ENCODE measurements around the gene NKRF.
"Not testable (repeated sequence)": the region's sequence is repeated elsewhere in the genome, so short reads cannot be mapped to it uniquely, and the experiment has no call there.

NKRF gene

DNA sequence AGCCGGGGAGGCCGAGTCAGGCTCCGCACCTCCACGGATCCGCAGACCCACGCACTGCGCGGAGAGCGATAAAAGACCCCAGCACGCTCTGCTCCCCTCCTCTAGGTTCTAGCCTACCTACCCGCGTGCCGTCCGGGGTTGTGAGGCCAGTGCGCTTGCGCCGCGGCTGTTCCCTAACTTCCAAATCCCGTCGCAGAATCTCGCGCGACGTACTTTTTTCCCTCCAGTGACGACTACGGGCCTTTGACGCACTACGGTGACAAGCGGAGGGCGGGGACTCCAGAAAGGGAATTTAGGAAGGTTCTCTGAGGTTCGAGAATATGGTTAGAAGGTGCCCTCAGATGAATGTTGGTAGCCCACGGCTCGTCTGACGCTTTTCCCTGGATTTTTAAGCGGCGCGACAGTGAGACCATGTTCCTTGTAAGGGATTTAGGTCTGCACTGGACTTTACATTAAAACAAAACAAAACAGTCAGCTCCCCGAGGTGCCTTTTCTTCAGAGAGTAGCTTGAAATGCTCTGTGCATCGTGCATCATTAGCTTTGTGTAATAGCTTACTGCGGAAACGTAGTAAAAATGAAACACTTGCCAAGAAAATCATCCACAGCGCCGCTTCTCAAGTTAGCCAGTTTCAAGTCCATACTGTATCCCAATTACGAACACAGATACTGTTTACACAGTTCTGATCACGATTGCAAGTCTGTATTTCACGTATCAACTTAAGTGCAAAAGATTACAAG lies at the start of gene NKRF:
Gene NKRF (minus strand): TSS at position 145 of the 738 bp plus-strand sequence.
- peak; percentile 73 for DNase-seq (ENCODE audit: low read depth, low spot score)

DNA sequence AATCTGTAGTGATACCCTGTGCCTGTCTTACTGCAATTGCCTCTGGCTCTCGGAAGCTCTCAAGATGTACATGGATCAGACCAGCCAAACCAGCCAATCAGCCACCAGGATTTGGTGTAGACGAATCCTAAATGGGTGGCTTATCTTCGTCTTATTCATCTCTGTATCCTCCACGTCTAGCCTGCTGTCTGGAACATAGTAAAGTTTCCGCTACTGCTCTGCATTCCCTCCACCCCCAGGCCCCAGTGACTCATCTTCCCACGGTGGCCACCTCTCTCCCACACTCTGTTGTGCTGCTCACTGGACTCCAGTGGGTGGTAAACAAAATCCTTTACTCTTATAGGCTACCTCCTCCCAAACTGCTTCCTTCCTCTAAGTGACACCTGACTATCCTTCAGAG lies 48.9 kb upstream of the NKRF start:
- DNase-seq (ENCODE audit: low read depth, low spot score) = peak; percentile 16

DNA sequence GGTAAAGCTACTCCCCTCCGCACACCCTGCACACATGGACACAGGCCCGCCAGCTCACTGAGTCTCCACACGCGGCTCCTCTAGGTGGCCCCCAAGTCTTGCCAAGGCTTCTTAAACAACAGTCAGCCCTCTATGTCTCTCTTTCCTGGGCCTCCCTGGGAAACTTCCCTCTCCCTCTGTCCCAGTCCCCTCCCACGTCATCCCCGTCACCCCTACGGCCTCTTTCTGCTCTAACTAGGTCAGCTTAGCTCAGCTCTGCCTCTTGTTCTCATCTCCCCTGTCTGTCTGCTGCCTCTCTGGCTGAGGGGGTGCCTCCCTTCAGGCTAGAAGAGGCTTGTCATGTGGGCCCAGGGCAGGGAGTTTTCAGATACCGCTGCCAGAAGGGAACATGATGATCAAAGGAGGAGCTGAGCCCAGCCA lies 47.9 kb upstream of the NKRF start:
- DNase-seq (ENCODE audit: low read depth, low spot score) = no peak

DNA sequence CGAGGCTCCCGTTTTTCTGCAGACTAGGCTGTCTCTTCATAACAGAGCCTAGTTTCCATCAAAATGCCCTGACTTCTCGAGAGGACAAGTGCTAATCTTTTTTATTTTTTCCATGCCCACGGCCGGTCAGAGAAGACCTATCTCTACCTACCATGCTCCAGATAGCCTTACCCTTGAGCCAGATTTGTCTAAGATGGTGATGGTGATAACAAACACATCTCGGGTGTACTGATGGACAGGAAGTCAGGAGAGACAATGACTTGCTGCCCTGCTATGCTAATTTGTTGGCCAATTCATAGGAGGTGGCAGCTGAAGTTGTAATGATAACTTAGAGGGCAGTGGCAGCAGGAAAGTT lies 42.2 kb upstream of the NKRF start:
- no peak for DNase-seq (ENCODE audit: low read depth, low spot score)

DNA sequence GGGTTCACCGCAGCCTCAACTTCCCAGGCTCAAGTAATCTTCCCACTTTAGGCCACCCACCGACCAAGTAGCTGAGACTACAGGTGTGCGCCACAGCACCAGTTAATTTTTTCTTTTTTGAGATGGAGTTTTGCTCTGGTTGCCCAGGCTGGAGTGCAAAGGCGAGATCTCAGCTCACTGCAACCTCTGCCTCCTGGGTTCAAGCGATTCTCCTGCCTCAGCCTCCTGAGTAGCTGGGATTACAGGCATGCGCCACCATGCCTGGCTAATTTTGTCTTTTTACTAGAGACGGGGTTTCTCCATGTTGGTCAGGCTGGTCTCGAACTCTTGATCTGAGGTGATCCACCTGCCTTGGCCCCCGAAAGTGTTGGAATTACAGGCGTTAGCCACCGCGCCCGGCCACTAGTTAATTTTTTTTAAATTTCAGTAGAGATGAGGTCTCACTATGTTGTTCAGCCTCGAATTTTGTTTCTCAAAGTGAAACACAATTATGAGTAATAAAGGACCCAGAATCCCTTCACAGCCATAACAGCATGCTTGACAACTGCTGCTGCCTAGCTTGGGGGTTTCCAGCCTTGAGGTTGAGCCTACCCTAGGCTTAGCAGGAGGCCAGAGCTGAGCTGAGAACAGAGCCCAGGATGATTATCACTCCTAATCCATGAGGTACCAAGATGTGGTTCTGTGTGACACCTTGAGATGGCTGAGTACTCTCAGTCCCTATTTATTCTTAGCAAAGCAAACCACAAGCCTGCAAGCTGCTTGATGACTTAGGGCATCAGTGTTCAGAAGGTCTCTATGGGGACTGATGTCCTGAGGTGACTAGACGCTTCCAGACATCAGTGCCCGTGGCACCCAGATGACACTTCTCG lies 41.6 kb upstream of the NKRF start:
- peak; percentile 28 for DNase-seq (ENCODE audit: low read depth, low spot score)

DNA sequence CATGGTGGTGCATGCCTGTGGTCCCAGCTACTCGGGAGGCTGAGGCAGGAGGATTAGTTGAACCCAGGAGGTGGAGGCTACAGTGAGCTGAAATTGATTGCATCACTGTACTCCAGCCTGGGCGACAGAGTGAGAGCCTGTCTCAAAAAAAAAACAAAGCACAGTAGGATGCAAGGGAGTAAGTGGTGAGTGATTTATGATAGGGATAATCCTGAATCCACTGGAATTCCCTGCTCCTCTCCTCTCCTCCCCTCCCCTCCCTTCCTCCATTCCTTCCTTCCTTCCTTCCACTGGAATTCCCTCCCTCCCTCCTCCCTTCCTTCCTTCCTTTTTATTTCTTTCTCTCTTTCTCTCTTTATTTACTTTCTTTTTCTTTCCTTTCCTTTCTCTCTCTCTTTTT lies 40.9 kb upstream of the NKRF start:
- DNase-seq (ENCODE audit: low read depth, low spot score) = no peak

DNA sequence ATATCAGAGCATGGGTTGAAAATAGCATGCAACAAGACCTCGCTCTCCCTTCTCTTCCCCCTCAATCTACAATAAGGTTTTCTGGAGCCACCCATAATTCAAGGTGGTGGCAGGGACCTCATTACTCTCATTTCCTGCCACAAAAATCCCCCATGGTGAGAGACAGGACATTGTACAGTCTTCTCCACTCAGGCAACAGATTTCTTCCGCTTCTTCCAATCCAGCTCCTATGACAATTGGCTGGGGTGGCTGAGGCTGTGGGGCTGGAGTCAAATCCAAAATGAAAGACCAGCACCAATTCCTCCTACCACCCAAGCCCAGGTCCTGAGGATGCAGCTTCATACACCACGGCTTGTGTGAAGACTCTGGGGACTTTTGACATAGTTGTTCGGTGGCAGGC lies 40.3 kb upstream of the NKRF start:
- no peak for DNase-seq (ENCODE audit: low read depth, low spot score)

DNA sequence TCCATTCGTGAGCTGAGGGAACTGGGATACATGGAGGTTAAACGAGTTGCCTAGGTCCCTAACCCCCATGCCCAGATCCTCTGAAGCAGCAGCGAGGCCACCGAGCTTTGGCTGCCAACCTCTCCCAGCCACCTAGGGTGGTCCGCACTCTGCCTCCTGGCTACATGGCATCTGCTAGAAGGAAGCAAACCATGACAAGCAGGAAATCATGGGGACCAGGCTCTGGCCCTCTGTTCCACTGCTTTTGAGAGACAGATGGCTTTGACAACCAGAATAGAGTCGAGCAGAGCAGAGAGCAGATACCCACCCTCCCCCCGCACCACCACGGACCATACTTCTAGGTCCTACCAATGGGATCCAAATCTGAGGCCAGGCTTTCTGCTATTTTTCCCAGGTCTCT lies 37.5 kb upstream of the NKRF start:
- no peak for DNase-seq (ENCODE audit: low read depth, low spot score)

DNA sequence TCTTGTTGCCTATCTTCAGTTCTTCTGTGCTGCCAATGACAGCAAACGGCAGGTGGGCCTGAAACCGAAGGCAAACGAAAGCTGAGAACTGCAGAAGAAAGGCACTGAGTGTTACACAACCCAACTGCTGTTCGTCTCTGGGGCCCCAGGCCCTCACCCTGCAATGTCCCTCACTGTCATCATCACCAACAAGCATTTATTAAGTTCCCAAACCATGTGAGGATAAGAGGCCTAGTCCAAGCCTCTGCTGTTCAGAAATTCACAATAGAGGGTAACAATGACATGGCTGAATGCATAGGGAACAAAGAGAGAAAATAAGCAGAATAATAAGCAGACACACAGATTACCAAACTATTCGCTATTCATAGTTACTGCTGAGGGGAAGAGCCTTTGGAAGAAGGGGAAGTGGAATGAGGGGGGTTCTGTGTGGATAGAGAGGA lies 34.5 kb upstream of the NKRF start:
- no peak for DNase-seq (ENCODE audit: low read depth, low spot score)

DNA sequence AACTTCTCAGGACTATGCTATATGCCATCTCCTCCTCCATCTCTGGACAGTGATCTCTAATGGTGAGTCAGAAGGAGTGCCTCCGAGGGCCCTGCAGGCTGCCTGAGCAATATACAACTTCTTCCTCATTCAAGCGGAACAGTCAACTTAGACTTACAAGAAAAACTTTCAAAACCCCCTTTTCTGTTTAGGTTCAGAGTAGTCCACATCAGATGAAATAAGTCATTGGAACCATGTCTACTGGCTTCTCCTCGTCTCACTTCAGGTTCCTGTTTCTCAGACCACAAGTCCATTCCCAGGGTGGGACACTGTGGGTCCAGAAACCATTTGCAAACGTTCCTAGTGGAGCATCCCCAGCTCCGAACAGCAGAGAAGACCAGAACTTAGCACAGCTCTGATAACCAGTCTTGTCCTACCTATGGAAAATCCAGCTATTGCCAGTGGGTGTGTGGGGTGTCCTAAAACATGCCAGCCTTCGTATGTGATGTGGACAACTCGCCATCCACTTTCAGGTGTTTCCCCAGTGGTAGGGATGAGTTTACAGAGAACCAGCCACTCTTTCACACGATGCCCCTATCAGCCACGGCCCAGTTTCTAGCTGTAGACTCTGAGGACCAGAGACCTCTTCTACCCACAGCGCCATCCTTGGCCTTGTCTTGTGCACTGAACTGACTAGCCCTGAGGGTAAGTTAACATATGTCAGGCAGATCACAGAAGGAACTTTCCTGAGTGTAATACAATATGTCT lies 32.7 kb upstream of the NKRF start:
- DNase-seq (ENCODE audit: low read depth, low spot score) = no peak

DNA sequence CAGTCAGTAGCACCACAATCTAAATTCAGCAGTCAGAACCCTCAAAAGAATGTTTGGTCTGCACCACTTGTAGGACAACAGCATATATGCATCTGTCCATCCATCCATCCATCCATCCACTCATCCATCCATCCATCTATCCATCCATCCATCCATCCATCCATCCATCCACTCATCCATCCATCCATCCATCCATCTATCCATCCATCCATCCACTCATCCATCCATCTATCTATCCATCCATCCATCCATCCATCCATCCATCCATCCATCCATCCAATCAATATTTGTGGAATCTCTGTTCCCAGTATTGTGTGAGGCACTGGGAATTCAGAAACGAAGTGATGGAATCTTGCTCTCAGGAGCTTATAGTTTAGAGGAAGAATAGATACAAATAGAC lies 31.2 kb upstream of the NKRF start:
- not testable (repeated sequence) for DNase-seq (ENCODE audit: low read depth, low spot score)

DNA sequence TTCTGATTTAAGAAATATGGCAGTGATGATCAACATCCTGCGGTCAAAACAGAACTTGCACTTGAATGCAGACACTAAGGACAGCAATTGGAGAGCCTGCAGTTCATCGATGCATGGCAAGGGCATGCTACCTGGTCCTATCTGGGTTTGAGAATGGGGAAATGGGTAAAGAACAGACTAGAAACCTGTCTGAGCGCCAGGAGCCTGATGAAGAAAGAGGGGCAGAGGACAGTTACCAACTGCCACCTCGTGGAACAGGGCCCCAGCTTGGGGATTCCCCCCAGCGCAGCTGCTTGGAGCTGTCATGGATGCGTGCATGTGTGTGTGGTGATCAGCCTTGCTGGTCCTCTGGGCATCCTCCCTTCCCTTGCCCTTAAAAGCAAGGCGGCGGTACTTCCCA lies 30.2 kb upstream of the NKRF start:
- no peak for DNase-seq (ENCODE audit: low read depth, low spot score)

DNA sequence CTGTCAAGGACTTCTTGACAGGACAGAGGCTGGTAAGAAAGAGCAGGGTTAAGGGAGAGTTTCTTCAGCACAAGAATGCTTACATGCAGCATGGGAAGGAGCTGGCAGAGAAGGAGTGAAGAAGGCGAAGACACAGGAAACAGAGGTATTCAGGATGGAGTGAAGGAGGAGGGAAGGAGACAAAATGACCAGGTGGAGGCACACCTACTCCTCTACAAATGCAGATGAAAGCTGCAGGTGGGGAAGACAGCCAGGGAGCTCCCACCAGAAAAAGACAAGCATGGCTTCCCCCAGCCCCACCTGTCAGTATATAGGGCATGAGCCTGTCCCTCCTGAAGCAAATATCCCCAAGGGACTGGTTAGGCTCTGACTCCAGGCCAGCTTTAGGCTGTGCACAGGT lies 29.6 kb upstream of the NKRF start:
- DNase-seq (ENCODE audit: low read depth, low spot score) = no peak

DNA sequence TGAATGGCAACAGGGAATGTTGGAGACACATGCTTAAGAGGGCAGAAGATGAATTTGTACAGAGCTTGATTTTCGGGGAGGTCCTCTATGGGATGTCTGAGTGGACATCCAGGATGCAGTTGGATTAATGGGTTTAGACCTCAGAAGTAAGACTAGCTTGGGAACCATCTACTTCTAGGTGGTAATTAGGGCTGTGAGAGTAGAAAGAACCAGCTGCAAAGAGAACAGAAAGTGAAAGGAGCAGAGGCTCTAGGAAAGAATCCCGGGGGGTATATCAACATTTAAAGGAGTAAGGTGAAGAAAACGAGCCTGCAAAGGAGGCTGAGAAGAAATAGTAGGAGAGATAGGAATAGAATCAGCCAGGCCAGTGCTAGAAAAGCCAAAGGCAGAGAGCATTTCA lies 29.0 kb upstream of the NKRF start:
- DNase-seq (ENCODE audit: low read depth, low spot score) = no peak

DNA sequence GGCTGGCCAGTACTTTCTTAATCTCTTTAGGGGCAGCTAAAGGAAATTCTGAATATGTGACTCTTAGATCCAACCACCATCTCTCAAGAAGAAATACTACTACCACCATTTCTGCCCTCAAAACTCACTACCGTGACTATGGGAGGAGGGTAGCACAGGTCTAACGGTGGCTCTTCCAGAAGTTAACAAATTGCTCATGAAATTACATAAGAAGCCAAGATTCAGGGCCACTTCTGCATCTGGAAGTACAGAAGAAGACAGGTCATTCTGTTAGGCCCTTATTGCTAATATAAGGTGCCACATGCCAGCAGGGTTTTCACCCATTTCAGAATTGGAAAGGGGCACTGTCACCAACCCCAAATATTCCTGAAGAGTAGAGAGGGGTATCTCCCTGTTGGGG lies 19.6 kb upstream of the NKRF start:
- no peak for DNase-seq (ENCODE audit: low read depth, low spot score)

DNA sequence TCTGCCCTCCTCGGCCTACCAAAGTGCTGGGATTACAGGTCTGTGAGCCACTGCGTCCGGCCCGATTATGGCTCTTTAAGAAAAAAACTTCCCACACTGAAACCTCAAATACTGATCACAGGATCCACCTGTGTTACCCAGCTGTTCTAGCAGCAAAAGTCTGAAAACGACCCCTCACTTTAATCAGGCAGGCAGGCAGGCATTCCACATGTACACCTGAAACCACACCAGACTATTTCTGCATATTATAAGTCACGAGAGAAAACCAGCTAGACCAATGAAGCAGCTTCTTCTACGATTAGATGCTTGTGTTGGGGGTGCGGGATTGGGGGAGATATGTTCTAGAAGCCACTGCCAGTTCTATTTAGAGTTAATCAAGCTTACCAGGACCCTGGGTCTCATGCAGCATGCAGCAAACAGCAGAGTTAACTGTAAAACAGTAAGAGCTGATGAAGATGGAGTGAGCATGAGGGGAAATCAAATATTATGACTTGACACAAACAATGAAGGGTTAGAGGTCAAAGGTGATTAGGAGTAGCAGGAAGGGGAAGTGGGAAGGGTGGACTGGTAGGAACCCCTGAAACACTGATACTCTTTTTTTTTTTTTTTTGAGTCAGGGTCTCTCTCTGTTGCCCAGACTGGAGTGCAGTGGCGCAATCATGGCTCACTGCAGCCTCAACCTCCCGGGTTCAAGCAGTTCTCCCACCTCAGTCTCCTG lies 18.9 kb upstream of the NKRF start:
- no peak for DNase-seq (ENCODE audit: low read depth, low spot score)

DNA sequence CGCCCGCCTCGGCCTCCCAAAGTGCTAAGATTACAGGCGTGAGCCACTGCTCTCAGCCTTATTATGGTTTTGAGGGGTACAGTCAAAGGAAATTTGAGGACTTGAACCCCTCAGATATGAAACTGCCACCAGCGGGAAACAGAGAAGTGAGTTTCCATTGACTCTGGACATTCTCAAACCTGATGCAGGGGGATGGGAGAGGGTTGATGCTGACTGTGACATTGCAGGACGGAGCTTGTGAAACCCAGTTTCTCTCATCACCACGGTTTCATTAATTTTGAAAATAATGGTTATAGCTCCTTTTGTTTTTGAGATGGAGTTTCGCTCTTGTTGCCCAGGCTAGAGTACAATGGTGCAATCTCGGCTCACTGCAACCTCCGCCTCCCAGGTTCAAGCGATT lies 18.2 kb upstream of the NKRF start:
- no peak for DNase-seq (ENCODE audit: low read depth, low spot score)

DNA sequence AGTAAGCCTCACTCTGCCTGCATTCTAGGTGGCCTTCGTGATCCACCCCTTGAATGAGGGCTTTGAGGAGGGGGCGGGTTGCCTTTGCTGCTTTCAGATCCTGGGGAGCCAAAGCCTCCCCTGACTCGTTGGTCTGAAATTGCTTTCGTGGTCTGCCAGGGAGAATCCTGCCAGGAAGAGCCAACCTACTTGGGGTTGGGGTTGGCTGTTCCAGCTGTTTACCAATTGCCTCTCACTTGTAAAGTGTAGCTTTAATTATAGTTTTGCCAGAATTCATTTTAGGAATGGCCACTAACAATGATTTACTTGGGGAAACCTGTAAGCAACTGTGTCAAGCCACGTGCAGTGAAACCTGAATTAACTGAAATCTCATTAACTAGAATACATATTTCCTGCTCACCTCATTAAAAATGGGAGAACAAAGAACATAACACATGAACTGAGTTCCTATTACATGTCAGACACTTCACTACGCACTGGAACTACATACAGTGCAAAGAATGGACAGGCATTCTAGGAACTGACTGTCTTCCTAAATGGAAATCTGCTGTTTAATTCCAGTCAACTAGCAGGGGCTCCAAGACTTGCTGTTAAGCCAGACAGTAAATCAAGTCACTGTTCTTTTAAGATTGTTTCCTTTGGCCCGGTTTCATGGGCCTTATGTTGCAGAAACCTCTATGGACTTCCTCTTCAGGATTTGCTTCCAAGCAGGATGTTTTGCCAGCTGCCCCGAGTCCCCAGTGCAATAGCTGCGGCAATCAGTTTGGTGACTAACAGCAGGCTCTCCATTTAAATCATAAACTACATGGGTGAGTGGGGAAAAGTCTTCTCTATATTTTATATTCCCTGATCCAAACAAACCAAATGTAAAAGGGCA lies 16.4 kb upstream of the NKRF start:
- no peak for DNase-seq (ENCODE audit: low read depth, low spot score)

DNA sequence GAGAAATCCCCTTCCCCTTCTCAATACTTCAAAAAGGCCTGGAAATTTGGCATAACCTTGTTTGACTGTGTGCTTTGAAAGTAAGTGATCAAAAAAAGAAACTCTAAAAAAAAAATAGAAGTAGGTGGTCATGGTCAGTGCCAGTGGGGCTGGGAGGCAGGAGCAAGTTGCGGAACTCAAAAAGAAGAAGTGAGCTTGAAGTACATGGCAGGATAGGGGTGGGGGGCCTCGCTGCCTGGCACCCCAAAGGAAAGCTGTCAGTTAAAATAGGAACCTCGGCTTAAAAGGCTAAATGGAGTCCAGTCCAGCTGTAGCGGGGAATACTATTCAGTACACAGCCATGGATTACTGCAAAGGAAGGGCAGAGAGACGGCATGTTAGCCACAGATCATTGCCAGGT lies 12.2 kb upstream of the NKRF start:
- no peak for DNase-seq (ENCODE audit: low read depth, low spot score)

DNA sequence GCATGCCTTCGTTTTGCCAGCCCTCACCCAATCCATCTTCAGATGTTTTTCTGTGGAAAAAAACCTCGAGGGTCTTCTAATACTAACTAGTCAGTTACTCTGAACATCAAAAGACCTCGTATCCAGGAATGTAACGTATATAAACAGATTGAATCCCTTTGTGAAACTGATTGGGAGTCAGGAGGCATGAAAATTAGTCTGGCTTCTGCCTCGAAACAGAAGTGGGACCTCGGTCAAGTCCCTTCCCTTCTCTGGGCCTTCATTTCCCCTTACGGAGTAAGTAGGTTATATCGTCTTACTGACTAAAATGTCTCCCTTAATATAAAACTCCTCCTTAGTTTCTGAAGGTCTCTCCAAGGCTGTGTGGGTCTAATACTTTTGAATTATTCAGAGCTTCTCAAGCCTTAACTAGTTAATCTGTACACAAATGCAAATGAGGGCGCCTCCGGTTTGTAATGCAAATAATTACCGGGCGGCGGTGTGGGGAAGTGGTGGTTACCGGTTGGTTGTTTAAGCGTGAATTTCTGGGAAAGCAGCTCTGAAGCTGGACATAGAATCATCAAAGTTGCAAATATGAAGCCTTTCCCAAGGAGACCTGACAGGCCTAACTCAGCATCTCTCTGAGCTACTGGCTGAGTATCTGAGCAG lies 11.4 kb upstream of the NKRF start:
- no peak for DNase-seq (ENCODE audit: low read depth, low spot score)

Data from activated CD4-positive, CD25-positive, alpha-beta regulatory T cell treated with anti-CD3 and anti-CD28 coated beads, Interleukin-2, amount 50 U/mL, for 16 hours (primary cell).